Activated CD4-positive, CD25-positive, alpha-beta regulatory T cell treated with anti-CD3 and anti-CD28 coated beads, Interleukin-2, amount 50 U/mL, for 24 hours (primary cell): ENCODE results near the gene TLCD3B.
"Not testable (repeated sequence)": the region's sequence is repeated elsewhere in the genome, so short reads cannot be mapped to it uniquely, and the experiment has no call there.

ENCODE experiments used
- ATAC-seq, 2 donors: fragments of 150-1000 bp; cut with Tn5 transposase; one replicate each; pipeline ENCODE4 v1.10.0; 2021; ENCODE audit warnings: mild to moderate bottlenecking in 1 of 2, moderate library complexity in 1 of 2

The TLCD3B gene

GRCh38 chr16:30060836-30061554 is 29.9 kb upstream of the TLCD3B start:
- ATAC-seq = no peak

GRCh38 chr16:30060346-30060745 is 29.3 kb upstream of the TLCD3B start:
- ATAC-seq = no peak

GRCh38 chr16:30054959-30055553 is 24.0 kb upstream of the TLCD3B start:
- ATAC-seq = peak; percentile 68 to 72

DNA sequence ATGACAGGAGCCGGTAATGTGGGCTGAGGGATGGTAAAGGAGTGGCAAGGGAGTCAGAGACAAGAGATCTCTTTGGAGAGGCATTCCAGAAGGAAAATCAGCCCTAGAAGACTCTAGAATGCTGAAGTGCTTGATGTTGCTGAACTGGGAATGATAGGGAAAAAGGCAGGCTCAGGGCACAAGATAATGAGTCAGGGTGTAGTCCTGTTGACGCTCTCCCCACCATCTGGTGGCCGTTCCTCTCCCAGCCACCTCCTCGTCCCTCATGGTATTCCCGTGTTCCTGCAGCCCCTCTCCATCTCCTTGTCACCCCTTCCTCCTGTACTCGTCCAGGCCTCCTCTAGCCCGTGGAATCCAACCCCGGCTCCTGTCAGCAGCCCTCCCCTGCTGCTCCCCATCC is 23.4 kb upstream of the TLCD3B start:
- ATAC-seq = no peak

- no peak for ATAC-seq
Measured at GRCh38 chr16:30053376-30054015, 22.4 kb upstream of the TLCD3B start.

GRCh38 chr16:30052671-30053372 is 21.8 kb upstream of the TLCD3B start:
- ATAC-seq = peak; percentile 81 to 82

GRCh38 chr16:30051518-30051917 is 20.4 kb upstream of the TLCD3B start:
- no peak for ATAC-seq

- ATAC-seq = no peak
Measured at GRCh38 chr16:30049871-30050270, 18.8 kb upstream of the TLCD3B start.

DNA sequence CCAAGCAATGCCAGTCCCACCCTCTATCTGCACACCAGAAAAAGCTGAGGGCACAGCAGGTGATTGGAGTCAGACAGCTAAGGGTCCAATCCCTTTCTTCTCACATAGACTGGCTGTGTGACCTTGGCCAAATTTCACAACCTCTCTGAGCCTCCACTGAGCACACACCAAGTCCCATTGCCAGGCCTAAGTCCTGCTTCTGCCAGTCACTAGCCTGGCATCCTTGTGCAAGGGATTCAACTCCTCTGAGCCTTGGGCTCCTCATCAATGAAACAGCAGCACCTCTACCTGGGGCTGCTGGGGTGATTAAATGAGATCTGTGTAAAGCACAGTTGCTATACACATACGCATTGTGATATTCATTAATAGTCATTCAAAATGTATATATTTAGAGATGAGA is 15.5 kb upstream of the TLCD3B start:
- no peak for ATAC-seq

GRCh38 chr16:30046178-30046577 is 15.1 kb upstream of the TLCD3B start:
- ATAC-seq = no peak

GRCh38 chr16:30041841-30042240 is 10.8 kb upstream of the TLCD3B start:
- ATAC-seq = no peak

DNA sequence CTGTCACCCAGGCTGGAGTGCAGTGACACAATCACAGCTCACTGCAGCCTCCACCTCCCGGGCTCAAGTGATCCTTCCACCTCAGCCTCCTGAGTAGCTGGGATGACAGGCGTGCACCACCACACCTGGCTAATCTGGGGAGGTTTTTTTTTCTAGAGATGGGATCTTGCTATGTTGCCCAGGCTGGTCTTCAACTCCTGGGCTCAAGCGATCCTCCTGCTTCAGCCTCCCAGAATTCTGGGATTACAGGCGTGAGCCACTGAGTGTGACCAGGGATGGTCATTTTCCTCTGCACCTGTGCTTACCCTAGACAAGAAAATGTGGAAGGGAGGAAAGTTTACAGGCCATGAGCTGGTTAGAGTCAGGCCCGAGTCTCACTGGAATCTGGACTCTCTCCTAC is 9.6 kb upstream of the TLCD3B start:
- ATAC-seq = not testable (repeated sequence)

- ATAC-seq = no peak
Measured at GRCh38 chr16:30040221-30040620, 9.2 kb upstream of the TLCD3B start.

GRCh38 chr16:30033270-30033669 is 2.2 kb upstream of the TLCD3B start:
- peak; percentile 40 to 61 for ATAC-seq

- ATAC-seq = peak; percentile 45 to 48
Measured at GRCh38 chr16:30032083-30032819, 1.2 kb upstream of the TLCD3B start.

DNA sequence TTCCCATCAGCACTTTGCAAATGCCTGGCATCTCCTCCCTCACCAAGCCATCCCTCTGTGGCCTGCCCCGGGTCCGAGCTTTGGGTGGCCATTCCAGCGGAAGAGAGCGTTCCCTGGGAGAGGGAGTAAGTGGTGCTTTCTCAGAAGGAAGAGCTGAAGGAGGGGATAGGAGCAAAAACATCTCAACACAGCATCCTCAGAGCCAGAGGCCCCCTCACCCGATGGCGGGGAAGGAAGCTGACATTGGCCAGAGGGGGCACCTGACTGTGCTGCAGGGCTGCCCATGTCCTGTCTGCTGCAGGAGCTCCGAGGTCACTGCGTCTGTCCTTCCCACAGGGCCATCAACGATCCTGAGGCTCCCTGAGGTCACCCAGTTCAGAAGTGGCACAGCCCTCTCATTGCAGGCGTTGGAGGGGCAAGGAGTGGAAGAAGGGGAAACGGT is 427 bp upstream of the TLCD3B start:
- ATAC-seq = no peak

DNA sequence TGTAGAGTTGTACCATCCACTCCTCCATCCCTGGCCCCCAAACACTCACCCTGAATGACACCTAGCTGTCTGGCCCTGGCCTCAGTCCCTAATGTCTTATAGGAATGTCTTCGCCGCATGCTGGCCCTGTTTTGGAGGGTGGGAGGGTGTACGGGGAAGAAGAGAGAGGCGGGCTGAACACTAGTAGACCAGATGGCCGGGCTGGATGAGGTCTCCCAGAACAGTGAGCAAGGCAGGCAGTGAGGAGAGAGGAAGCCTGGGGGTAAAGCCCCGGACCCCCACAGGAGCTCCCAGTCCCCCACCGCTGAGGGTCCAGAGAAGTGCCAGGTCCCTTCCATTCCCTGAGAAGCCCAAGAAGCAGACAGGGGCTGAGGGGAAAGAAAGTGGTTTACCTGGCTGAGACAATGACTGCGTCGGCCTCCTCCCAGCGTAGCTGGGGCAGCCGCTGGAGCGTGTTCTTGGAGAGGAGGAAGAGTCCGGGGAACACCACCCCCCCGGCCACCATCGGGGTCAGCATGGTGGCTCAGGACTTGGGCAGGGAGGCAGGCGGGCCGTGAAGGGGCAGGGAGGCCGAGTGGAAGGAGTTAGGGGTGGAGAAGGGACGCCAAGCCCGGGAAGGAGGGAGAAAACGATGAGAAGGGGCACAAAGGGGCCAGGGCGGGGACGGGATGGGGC is 923 bp downstream of the TLCD3B start:
- ATAC-seq = no peak

DNA sequence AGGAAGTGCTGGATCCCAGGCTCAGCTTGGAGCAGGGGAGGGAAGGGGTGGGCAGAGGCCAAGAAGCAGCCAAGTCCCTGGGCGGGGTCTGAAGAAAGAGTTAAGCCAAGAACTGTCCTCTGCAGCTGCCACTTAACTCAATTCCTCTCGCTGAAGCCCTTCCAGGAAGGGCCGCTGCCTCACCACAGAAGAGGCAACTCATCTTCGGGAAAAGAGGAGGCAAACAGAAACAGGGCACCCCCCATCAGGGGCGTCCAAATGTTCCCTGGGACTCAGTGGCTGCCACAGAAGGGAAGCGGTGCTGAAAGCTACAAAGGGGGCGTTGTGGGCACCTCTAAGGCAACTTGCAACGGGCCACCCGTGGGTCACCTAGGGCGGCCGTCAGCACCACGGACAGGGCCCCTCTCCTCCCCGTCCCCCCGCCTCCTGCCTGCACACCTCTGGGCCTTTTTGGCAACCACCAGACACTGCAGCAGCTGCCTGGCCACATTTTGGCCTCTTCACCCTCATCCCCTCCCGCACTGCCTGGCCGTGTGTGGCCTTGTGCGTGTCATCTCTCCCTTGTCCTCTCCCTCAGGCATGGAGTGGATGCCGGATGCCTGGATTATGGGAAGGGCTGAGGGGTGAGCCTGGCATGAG is 2.5 kb downstream of the TLCD3B start:
- ATAC-seq = no peak

GRCh38 chr16:30027588-30028437 is 3.3 kb downstream of the TLCD3B start:
- no peak for ATAC-seq

GRCh38 chr16:30026449-30026848 is 4.6 kb downstream of the TLCD3B start:
- ATAC-seq = no peak

DNA sequence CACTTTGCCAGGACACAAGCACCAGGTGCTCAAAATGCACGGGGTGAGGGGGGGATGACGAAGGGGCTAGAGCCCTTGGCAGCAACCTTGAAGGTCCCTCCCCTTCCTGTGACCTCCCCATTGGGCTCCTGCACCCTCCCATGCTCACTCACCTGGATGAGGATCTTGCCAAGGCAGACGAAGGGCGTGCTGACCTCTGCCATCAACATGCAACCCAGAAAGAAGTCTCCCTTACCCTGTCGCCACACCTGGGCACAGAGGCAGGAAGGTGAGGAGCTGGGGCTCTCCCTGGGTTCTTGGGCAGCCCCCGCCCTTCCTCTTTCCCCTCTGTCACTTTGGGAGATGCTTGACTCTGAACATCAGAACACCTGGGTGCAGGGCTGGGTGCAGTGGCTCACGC is 5.5 kb downstream of the TLCD3B start:
- ATAC-seq = no peak
